ENCODE data around the gene SERINC2.

GRCh38 chr1:31423418-31423947 is 10.5 kb downstream of the SERINC2 start:
- TF ChIP-seq POLR2AphosphoS5 (IDR thresholded peaks at IDR 0.05) (no peak), CTCF (IDR thresholded peaks at IDR 0.05) (no peak), POLR2A (IDR thresholded peaks at IDR 0.05) (no peak), EP300 (IDR thresholded peaks at IDR 0.05) (no peak)

All from sigmoid colon (tissue), 4 donors.